HepG2 (cell line): ENCODE measurements around the gene EPHB4. TPM values are rescaled to one million over a fixed set of nuclear protein-coding genes. Genes with fewer than 3 reads are reported as not detected.
"Not testable (repeated sequence)": the region's sequence is repeated elsewhere in the genome, so short reads cannot be mapped to it uniquely, and the experiment has no call there.

Source experiments
- ATAC-seq: fragments of 200-7000 bp; cut with Tn5 transposase; 3 replicates; pipeline ENCODE4 v1.9.1; 2020; ENCODE audit warnings: mild to moderate bottlenecking, moderate library complexity
- BruUV-seq: library from RNA; stranded (reverse); fragments of 400-500 nt; replicated peaks from 2 replicates; lab custom pipeline; 2021; lab: Mats Ljungman, UMichigan
- CTCF ChIA-PET: fragments of 300-600 bp; formaldehyde crosslinking; extraction: SDS; loops from one replicate; lab custom pipeline; 2021; ENCODE audit warnings: low total read pairs, inconsistent platforms, low intra/inter-chr PET ratio; lab: Yijun Ruan, JAX
- POLR2A ChIA-PET: fragments of 350-600 bp; sonication (Branson Sonifier 250); formaldehyde crosslinking; loops from one replicate; lab custom pipeline; 2020; ENCODE audit warnings: antibody characterized with exemption, inconsistent platforms; lab: Yijun Ruan, JAX
- DNase-seq: peaks from one replicate; pipeline ENCODE4 v3.0.0-alpha.2; 2015; ENCODE audit warnings: low spot score
- FAIRE-seq: peaks from 3 replicates; lab custom pipeline; 2011; peaks lifted over from hg19 to GRCh38; lab: Jason Lieb, UNC
- H2AFZ ChIP-seq: one replicate; pipeline ENCODE4 v1.6.1; 2011; ENCODE audit warnings: low read length, inconsistent platforms
- H3K27ac ChIP-seq: fragments of 300-600 bp; 3 replicates; pipeline ENCODE4 v1.8.0; 2011; ENCODE audit warnings: mixed run types, mild to moderate bottlenecking, mixed read lengths, low read length, inconsistent platforms; ENCODE audit not compliant: insufficient read depth; ENCODE audit errors: extremely low read length
- H3K27me3 ChIP-seq, 2 experiments: fragments of 200-600 bp in 1 of 2; 2 replicates in 1 of 2; 3 replicates in 1 of 2; pipeline versions ENCODE4 v1.6.0 to v1.8.0; 2011; ENCODE audit warnings: low read length in 2 of 2, mild to moderate bottlenecking in 2 of 2, moderate library complexity in 2 of 2, inconsistent platforms in 1 of 2; ENCODE audit not compliant: insufficient read depth in 2 of 2, control insufficient read depth in 1 of 2
- H3K36me3 ChIP-seq, 2 experiments: fragments of 200-600 bp in 1 of 2; replicated peaks in 1 of 2; 2 replicates in 1 of 2; 3 replicates in 1 of 2; pipeline versions ENCODE4 v1.5.1 to v1.8.0; 2011; ENCODE audit warnings: low read length in 2 of 2, inconsistent platforms in 1 of 2; ENCODE audit not compliant: insufficient read depth in 2 of 2, control insufficient read depth in 1 of 2
- H3K4me1 ChIP-seq: 2 replicates; pipeline ENCODE4 v1.5.1; 2012; ENCODE audit warnings: low read length, inconsistent platforms; ENCODE audit not compliant: insufficient read depth
- H3K4me2 ChIP-seq: 2 replicates; pipeline ENCODE4 v1.6.0; 2011; ENCODE audit warnings: low read depth, low read length, inconsistent platforms
- H3K4me3 ChIP-seq, 3 experiments: fragments of 200-600 bp in 1 of 3; sonication (generic), shearing (Covaris generic) in 1 of 3; replicated peaks in 1 of 3; 2 replicates each; pipeline ENCODE4 v1.5.1; 2011 to 2016; ENCODE audit warnings: low read length in 3 of 3, inconsistent platforms in 2 of 3, low read depth in 2 of 3, mild to moderate bottlenecking in 2 of 3, control low read depth in 1 of 3, mixed read lengths in 1 of 3; ENCODE audit not compliant: insufficient read depth in 1 of 3
- H3K79me2 ChIP-seq: one replicate; pipeline ENCODE4 v1.6.1; 2011; ENCODE audit warnings: low read length, inconsistent platforms; ENCODE audit not compliant: insufficient read depth
- H3K9ac ChIP-seq: 2 replicates; pipeline ENCODE4 v1.6.0; 2011; ENCODE audit warnings: mild to moderate bottlenecking, low read depth, low read length, inconsistent platforms; ENCODE audit not compliant: insufficient read depth
- H3K9me3 ChIP-seq: 2 replicates; pipeline ENCODE4 v1.5.1; 2012; ENCODE audit warnings: mild to moderate bottlenecking, low read length
- H4K20me1 ChIP-seq: 2 replicates; pipeline ENCODE4 v1.6.0; 2011; ENCODE audit warnings: inconsistent platforms, mild to moderate bottlenecking, low read length, moderate library complexity; ENCODE audit not compliant: insufficient read depth
- HNF4A ChIP-seq: sonication (generic); formaldehyde crosslinking; IDR thresholded peaks from 2 replicates; pipeline ENCODE4 v1.4.0; 2020; ENCODE audit warnings: missing genetic modification reagents
- RARA ChIP-seq: IDR thresholded peaks from 2 replicates; pipeline ENCODE4 v1.6.1; 2016; ENCODE audit warnings: missing genetic modification reagents, missing compliant biosample characterization
- SOX13 ChIP-seq, 3 experiments: fragments of 450-650 bp in 1 of 3; sonication (generic) in 1 of 3; formaldehyde crosslinking in 1 of 3; IDR thresholded peaks in 2 of 3; conservative IDR thresholded peaks in 1 of 3; 2 replicates each; pipeline versions ENCODE4 v1.5.0 to v1.6.1; 2016 to 2020; ENCODE audit warnings: antibody characterized with exemption in 1 of 3, mild to moderate bottlenecking in 1 of 3, missing compliant biosample characterization in 1 of 3, missing genetic modification reagents in 1 of 3, moderate library complexity in 1 of 3
- ZNF121 ChIP-seq: sonication (generic); formaldehyde crosslinking; IDR thresholded peaks from 2 replicates; pipeline ENCODE4 v1.5.0; 2020; ENCODE audit warnings: mild to moderate bottlenecking, missing genetic modification reagents
- ZNF326 ChIP-seq: sonication (generic); formaldehyde crosslinking; IDR thresholded peaks from 2 replicates; pipeline ENCODE4 v1.4.0; 2020; ENCODE audit warnings: missing genetic modification reagents, borderline replicate concordance
- WGBS: methylation state at CpG from one replicate; pipeline ENCODE4 v1.1.6; 2017; ENCODE audit warnings: low lambda C conversion rate; 5-methylcytosine and 5-hydroxymethylcytosine counted together
- in situ Hi-C: cut with HindIII; loops from 2 replicates; pipeline ENCODE4 v1.10.0; 2017; ENCODE audit warnings: low pct_unique_long_range_greater_than_20kb; ENCODE audit not compliant: extremely low pct_ligation_motif_present
- intact Hi-C: fragments of 100-400 bp; cut with micrococcal nuclease; formaldehyde crosslinking; loops from one replicate; pipeline ENCODE4 v1.10.0; 2022; ENCODE audit not compliant: unreplicated experiment
- polyA plus RNA-seq, 8 experiments: library from polyadenylated mRNA; depleted of rRNA in 3 of 8; stranded (reverse) in 7 of 8; unstranded in 1 of 8; fragments of >200 nt; fragmentation: Illumina TruSeq in 4 of 8; extraction: Trizol in 4 of 8; gene quantifications; 2 replicates each; pipeline versions ENCODE4 v1.2.1 to v1.2.3, GENCODE V29; 2011 to 2016; ENCODE audit warnings: low read depth in 4 of 8, missing spikeins in 1 of 8, mixed read lengths in 1 of 8; ENCODE audit not compliant: insufficient read depth in 1 of 8
- total RNA-seq, 5 experiments: library from RNA; depleted of rRNA; stranded (reverse); fragments of >200 nt; fragmentation: Illumina TruSeq; extraction: Trizol; gene quantifications; 2 replicates each; pipeline ENCODE4 v1.2.3, GENCODE V29; 2016; ENCODE audit warnings: low read depth in 1 of 5

EPHB4 gene
- total and polyA plus RNA-seq, 2 of the 13 experiments (the other 11 are each of a cell fraction or from before 2014, with no cell fraction given): 61.4 to 69.6 TPM

DNA sequence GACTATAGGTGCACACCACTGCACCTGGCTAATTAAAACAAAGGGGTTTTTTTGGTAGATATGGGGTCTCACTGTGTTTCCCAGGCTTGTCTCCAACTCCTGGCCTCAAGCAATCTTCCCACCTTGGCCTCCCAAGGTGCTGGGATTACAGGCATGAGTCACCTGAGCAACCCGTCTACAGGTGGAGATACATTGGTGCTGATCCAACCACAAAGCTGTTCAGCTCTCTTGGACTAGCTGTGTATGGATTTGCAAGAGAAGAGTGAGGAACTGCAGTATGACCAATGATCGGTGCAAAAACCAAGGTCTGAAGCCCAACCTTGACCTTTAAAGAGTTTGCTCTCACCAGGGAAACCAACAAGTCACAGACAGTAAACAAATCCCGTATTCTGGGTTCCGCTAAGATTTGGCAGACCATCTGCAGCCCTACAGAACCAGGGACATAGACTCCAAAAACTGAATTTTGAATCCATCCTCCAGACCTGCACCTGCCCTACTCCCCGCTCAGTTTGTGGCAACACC, 18.9 kb downstream of the EPHB4 start:
- Histone ChIP-seq H3K9ac (no peak overlapping the region), H3K27me3 (no peaks in the 10 kb centered on the region), H3K4me2 (no peak overlapping the region), H3K36me3 (peaks cover 32 to 80% of the 10 kb centered on the region in 2 experiments), H3K4me1 (peaks cover 37% of the 10 kb centered on the region), H3K9me3 (no peaks in the 10 kb centered on the region), H2AFZ (no peak overlapping the region), H4K20me1 (no peaks in the 10 kb centered on the region; the same call in 1 of the 2 replicates), H3K79me2 (no peaks in the 10 kb centered on the region), H3K27ac (peak overlapping the region; percentile 8), H3K4me3 (no peak overlapping the region)
- intact Hi-C loops: no loop called here
- DNase-seq (no peak), ATAC-seq (no peak; the same call in 2 of the 3 replicates), FAIRE-seq (no peak)
- no peak for TF ChIP-seq ZNF326 (CRISPR knock-in tag)
- TF ChIP-seq HNF4A (CRISPR knock-in tag): peak; percentile 34; the same call in 1 of the 2 replicates
- peak; percentile 36; the same call in 1 of the 2 replicates for TF ChIP-seq RARA (CRISPR knock-in tag)
- TF ChIP-seq SOX13 (IDR thresholded peaks at IDR 0.05): no peak
- TF ChIP-seq SOX13 (CRISPR knock-in tag; conservative IDR thresholded peaks at IDR 0.05 in 1 of 2, IDR thresholded peaks at IDR 0.05 in 1 of 2): no peak
- ChIA-PET CTCF (no interaction called here), POLR2A (interaction anchor here (1.5 kb wide), 1 partner anchor 23 kb away, joined by 4 read pairs; no protein-coding TSS in a partner anchor)
- BruUV-seq: no TSS peak
- in situ Hi-C loops: no loop called here
- WGBS: 90% methylated on average over 3 of the region's 5 CpGs

DNA sequence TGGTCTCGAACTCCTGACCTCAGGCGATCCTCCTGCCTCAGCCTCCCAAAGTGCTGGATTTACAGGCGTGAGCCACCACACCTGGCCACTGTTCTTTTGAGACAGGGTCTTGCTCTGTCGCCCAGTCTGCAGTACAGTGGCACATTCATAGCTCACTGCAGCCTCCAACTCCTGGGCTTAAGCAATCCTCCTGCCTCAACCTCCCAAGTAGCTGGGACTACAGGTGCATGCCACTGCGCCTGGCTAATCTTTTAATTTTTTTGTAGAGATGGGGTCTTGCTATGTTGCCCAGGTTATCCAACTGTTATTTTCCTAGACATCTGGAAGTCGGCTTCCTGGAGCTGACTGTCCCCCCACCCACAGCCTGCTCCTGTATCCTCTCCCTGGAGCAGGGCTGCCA, 20.4 kb downstream of the EPHB4 start:
- CTCF ChIA-PET, H4K20me1 ChIP-seq, in situ Hi-C loops, H3K9me3 ChIP-seq, H3K79me2 ChIP-seq, intact Hi-C loops, H3K4me2 ChIP-seq, BruUV-seq, H2AFZ ChIP-seq, DNase-seq, FAIRE-seq, H3K27ac ChIP-seq, ATAC-seq, H3K4me3 ChIP-seq, H3K9ac ChIP-seq, H3K27me3 ChIP-seq: not testable (repeated sequence)
- peak; percentile 69 for TF ChIP-seq ZNF121 (CRISPR knock-in tag)
- POLR2A ChIA-PET: interaction anchor here (1.1 kb wide), 1 partner anchor 46 kb away, joined by 4 read pairs; the partner anchor contains the start of gene SLC12A9
- Histone ChIP-seq H3K4me1 (peaks cover 50% of the 10 kb centered on the region), H3K36me3 (peaks cover 24 to 75% of the 10 kb centered on the region in 2 experiments)
- WGBS: 96% methylated on average over 6 of the region's 6 CpGs
